K562 (cell line): ENCODE results near the gene DESI2. TPM values are rescaled to one million over a fixed set of nuclear protein-coding genes. Genes with fewer than 3 reads are reported as not detected.
A peak's percentile ranks its signal among the peaks of the same experiment; 100 is the strongest.

ENCODE experiments used
- CCAR2 ChIP-seq: fragments of 200-400 bp; formaldehyde crosslinking; IDR thresholded peaks from 2 replicates; pipeline ENCODE4 v1.6.1; 2017; ENCODE audit warnings: mild to moderate bottlenecking, low read depth, low read length
- DNMT1 ChIP-seq: fragments of 450-650 bp; IDR thresholded peaks from 2 replicates; pipeline ENCODE4 v1.6.1; 2016; ENCODE audit warnings: antibody characterized with exemption, mild to moderate bottlenecking
- ETS2 ChIP-seq: IDR thresholded peaks from 2 replicates; pipeline ENCODE4 v1.6.1; 2016; ENCODE audit warnings: borderline replicate concordance, missing genetic modification characterization, mild to moderate bottlenecking, moderate library complexity, missing compliant biosample characterization; ENCODE audit not compliant: poor library complexity, severe bottlenecking
- HNRNPLL ChIP-seq: fragments of 200-400 bp; formaldehyde crosslinking; IDR thresholded peaks from 2 replicates; pipeline ENCODE4 v1.6.1; 2017; ENCODE audit warnings: low read length, low read depth, mild to moderate bottlenecking; ENCODE audit not compliant: poor library complexity, severe bottlenecking
- MAZ ChIP-seq, 2 experiments: fragments of 450-650 bp in 1 of 2; sonication (generic) in 1 of 2; formaldehyde crosslinking; IDR thresholded peaks in 1 of 2; conservative IDR thresholded peaks in 1 of 2; 2 replicates each; pipeline versions ENCODE4 v1.4.0 to v1.5.0; 2020; ENCODE audit warnings: mild to moderate bottlenecking in 1 of 2, missing genetic modification reagents in 1 of 2
- MTF1 ChIP-seq: fragments of 250-450 bp; sonication (Bioruptor Pico); IDR thresholded peaks from 2 replicates; pipeline ENCODE4 v1.9.0; 2021; ENCODE audit warnings: moderate library complexity, mild to moderate bottlenecking, inconsistent platforms, borderline replicate concordance
- NR2C1 ChIP-seq, 2 experiments: fragments of 450-650 bp; IDR thresholded peaks; 2 replicates each; pipeline ENCODE4 v1.6.1; 2017; ENCODE audit warnings: mild to moderate bottlenecking in 2 of 2, antibody characterized with exemption in 1 of 2, inconsistent platforms in 1 of 2, missing compliant biosample characterization in 1 of 2, missing genetic modification characterization in 1 of 2
- PHTF2 ChIP-seq: fragments of 250-450 bp; sonication (Bioruptor Pico); IDR thresholded peaks from 2 replicates; pipeline ENCODE4 v1.5.0; 2021; ENCODE audit warnings: mild to moderate bottlenecking
- RAD21 ChIP-seq, 2 experiments: fragments of 250-450 bp in 1 of 2; fragments of 450-650 bp in 1 of 2; sonication (Bioruptor Pico) in 1 of 2; formaldehyde crosslinking in 1 of 2; IDR thresholded peaks in 1 of 2; conservative IDR thresholded peaks in 1 of 2; 2 replicates each; pipeline versions ENCODE4 v1.4.0 to v1.8.0; 2020 to 2022; ENCODE audit warnings: mild to moderate bottlenecking in 2 of 2, moderate library complexity in 1 of 2
- TRIM24 ChIP-seq, 2 experiments: fragments of 450-650 bp; IDR thresholded peaks; 2 replicates each; pipeline ENCODE4 v1.6.1; 2016
- ZNF143 ChIP-seq: sonication (generic); formaldehyde crosslinking; IDR thresholded peaks from 2 replicates; pipeline ENCODE4 v1.9.0; 2022; ENCODE audit warnings: mild to moderate bottlenecking, missing genetic modification reagents
- ZNF239 ChIP-seq: fragments of 250-450 bp; sonication (Bioruptor Pico); IDR thresholded peaks from 2 replicates; pipeline ENCODE4 v1.4.0; 2020; ENCODE audit warnings: mild to moderate bottlenecking
- ZNF354B ChIP-seq: fragments of 250-450 bp; sonication (Bioruptor Pico); IDR thresholded peaks from 2 replicates; pipeline ENCODE4 v1.4.0; 2020
- ZSCAN32 ChIP-seq: fragments of 450-650 bp; formaldehyde crosslinking; IDR thresholded peaks from 2 replicates; pipeline ENCODE4 v1.4.0; 2020; ENCODE audit warnings: mild to moderate bottlenecking, moderate library complexity
- polyA plus RNA-seq, 8 experiments: library from polyadenylated mRNA; depleted of rRNA in 4 of 8; stranded (reverse) in 5 of 8; unstranded in 3 of 8; fragments of >200 nt; fragmentation: Nextera tagmentation in 2 of 8; fragmentation: Illumina TruSeq in 1 of 8; extraction: Ambion mirVana in 2 of 8; extraction: Trizol in 1 of 8; gene quantifications; 2 replicates each; pipeline versions ENCODE4 v1.2.1 to v1.2.3, GENCODE V29; 2011 to 2014; ENCODE audit warnings: inconsistent platforms in 1 of 8, missing spikeins in 1 of 8
- total RNA-seq, 7 experiments: library from RNA; depleted of rRNA in 6 of 7; stranded (reverse); fragments of >200 nt in 6 of 7; fragmentation: Illumina TruSeq in 2 of 7; extraction: Trizol in 2 of 7; gene quantifications; 2 replicates each; pipeline versions ENCODE4 v1.2.1 to v1.2.3, GENCODE V29; 2011 to 2021; ENCODE audit warnings: low replicate concordance in 1 of 7
- TF ChIP-seq, protein P1 (sequence below): fragments of 450-650 bp; IDR thresholded peaks from 2 replicates; pipeline ENCODE4 v1.6.1; 2016; ENCODE audit warnings: mild to moderate bottlenecking
- TF ChIP-seq, protein P2 (sequence below): fragments of 450-650 bp; IDR thresholded peaks from 2 replicates; pipeline ENCODE4 v1.6.1; 2016; ENCODE audit warnings: antibody characterized with exemption
- TF ChIP-seq, protein P3 (sequence below): fragments of 250-450 bp; sonication (Bioruptor Pico); IDR thresholded peaks from 2 replicates; pipeline ENCODE4 v1.9.0; 2021; ENCODE audit warnings: mild to moderate bottlenecking, inconsistent platforms
- TF ChIP-seq, protein P4 (sequence below): fragments of 450-650 bp; IDR thresholded peaks from 2 replicates; pipeline ENCODE4 v1.6.1; 2016; ENCODE audit warnings: missing biosample characterization, missing genetic modification characterization

The DESI2 gene
- total and polyA plus RNA-seq, 9 of the 15 experiments (the other 6 are each of a cell fraction or from before 2014, with no cell fraction given): 17.4 to 59.4 (median 38.4) TPM

DNA sequence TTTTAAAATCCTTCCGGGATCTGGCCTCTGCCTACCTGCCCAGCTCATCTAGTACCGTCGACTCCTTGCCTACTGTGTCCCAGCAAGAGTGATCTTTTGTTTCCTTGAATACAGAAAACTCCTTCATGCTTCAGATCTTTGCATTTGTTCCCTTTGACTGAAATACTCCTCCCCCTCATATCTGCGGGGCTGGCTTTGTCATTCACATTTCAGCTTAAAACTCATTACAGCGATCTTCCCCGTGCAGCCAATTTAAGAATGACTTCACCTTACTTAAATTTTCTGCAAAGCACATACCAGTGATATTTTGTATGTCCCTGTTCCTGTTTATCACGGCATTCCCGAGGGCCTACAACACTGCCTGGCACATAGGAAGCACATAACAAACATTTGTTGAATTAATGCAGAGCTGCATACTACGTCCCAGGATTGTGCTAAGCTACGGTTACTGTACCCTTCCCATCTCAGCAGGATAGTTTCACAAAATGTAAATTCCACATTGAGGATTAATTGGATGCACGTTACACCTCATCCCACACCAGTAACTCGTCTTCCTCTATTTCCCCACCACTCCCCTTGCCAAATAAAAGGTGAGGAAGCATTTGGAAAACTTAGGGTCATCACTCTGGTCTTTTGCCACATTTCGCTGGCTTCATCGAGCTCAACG is 837 bp upstream of the DESI2 start (continued):
- TF ChIP-seq, protein P1, sequence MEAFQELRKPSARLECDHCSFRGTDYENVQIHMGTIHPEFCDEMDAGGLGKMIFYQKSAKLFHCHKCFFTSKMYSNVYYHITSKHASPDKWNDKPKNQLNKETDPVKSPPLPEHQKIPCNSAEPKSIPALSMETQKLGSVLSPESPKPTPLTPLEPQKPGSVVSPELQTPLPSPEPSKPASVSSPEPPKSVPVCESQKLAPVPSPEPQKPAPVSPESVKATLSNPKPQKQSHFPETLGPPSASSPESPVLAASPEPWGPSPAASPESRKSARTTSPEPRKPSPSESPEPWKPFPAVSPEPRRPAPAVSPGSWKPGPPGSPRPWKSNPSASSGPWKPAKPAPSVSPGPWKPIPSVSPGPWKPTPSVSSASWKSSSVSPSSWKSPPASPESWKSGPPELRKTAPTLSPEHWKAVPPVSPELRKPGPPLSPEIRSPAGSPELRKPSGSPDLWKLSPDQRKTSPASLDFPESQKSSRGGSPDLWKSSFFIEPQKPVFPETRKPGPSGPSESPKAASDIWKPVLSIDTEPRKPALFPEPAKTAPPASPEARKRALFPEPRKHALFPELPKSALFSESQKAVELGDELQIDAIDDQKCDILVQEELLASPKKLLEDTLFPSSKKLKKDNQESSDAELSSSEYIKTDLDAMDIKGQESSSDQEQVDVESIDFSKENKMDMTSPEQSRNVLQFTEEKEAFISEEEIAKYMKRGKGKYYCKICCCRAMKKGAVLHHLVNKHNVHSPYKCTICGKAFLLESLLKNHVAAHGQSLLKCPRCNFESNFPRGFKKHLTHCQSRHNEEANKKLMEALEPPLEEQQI: no peak
- TF ChIP-seq CCAR2: no peak
- TF ChIP-seq ETS2 (tag): no peak
- TF ChIP-seq NR2C1 (IDR thresholded peaks at IDR 0.05): no peak
- TF ChIP-seq NR2C1 (tag; IDR thresholded peaks at IDR 0.05): no peak
- TF ChIP-seq MTF1: no peak
- TF ChIP-seq, protein P2, sequence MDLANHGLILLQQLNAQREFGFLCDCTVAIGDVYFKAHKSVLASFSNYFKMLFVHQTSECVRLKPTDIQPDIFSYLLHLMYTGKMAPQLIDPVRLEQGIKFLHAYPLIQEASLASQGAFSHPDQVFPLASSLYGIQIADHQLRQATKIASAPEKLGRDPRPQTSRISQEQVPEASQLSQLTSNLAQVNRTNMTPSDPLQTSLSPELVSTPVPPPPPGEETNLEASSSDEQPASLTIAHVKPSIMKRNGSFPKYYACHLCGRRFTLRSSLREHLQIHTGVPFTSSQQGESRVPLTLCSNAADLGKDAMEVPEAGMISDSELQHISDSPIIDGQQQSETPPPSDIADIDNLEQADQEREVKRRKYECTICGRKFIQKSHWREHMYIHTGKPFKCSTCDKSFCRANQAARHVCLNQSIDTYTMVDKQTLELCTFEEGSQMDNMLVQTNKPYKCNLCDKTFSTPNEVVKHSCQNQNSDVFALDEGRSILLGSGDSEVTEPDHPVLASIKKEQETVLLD: no peak
- no peak for TF ChIP-seq ZNF143 (CRISPR knock-in tag)
- no peak for TF ChIP-seq ZNF239 (CRISPR knock-in tag)
- no peak for TF ChIP-seq HNRNPLL
- TF ChIP-seq TRIM24 (IDR thresholded peaks at IDR 0.05): 0 out of 4 replicates have a peak, but pooled peaks of 1 of the 2 experiments have one; percentile 25
- no peak; a peak in 1 of 4 replicates for TF ChIP-seq RAD21 (CRISPR knock-in tag; conservative IDR thresholded peaks at IDR 0.05 in 1 of 2, IDR thresholded peaks at IDR 0.05 in 1 of 2)
- no peak for TF ChIP-seq DNMT1
- no peak for TF ChIP-seq ZNF354B (CRISPR knock-in tag)
- no peak for TF ChIP-seq ZSCAN32
- TF ChIP-seq MAZ (CRISPR knock-in tag; conservative IDR thresholded peaks at IDR 0.05 in 1 of 2, IDR thresholded peaks at IDR 0.05 in 1 of 2): no peak
- TF ChIP-seq, protein P3, sequence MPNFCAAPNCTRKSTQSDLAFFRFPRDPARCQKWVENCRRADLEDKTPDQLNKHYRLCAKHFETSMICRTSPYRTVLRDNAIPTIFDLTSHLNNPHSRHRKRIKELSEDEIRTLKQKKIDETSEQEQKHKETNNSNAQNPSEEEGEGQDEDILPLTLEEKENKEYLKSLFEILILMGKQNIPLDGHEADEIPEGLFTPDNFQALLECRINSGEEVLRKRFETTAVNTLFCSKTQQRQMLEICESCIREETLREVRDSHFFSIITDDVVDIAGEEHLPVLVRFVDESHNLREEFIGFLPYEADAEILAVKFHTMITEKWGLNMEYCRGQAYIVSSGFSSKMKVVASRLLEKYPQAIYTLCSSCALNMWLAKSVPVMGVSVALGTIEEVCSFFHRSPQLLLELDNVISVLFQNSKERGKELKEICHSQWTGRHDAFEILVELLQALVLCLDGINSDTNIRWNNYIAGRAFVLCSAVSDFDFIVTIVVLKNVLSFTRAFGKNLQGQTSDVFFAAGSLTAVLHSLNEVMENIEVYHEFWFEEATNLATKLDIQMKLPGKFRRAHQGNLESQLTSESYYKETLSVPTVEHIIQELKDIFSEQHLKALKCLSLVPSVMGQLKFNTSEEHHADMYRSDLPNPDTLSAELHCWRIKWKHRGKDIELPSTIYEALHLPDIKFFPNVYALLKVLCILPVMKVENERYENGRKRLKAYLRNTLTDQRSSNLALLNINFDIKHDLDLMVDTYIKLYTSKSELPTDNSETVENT: no peak
- no peak for TF ChIP-seq PHTF2 (CRISPR knock-in tag)
- TF ChIP-seq, protein P4, sequence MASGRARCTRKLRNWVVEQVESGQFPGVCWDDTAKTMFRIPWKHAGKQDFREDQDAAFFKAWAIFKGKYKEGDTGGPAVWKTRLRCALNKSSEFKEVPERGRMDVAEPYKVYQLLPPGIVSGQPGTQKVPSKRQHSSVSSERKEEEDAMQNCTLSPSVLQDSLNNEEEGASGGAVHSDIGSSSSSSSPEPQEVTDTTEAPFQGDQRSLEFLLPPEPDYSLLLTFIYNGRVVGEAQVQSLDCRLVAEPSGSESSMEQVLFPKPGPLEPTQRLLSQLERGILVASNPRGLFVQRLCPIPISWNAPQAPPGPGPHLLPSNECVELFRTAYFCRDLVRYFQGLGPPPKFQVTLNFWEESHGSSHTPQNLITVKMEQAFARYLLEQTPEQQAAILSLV (tag): no peak
